Upper lobe of right lung (tissue), 1 donor: Measurements from ENCODE around the gene BPTF. TPM values are rescaled to one million over a fixed set of nuclear protein-coding genes. Genes with fewer than 3 reads are reported as not detected.
"Not testable (repeated sequence)": the region's sequence is repeated elsewhere in the genome, so short reads cannot be mapped to it uniquely, and the experiment has no call there.

Source experiments
- ATAC-seq: fragments of 200-7000 bp; cut with Tn5 transposase; one replicate; pipeline ENCODE4 v1.9.1; 2020; ENCODE audit warnings: mild to moderate bottlenecking, moderate library complexity
- DNase-seq: peaks from one replicate; pipeline ENCODE4 v3.0.0-alpha.2; 2020
- H3K27ac ChIP-seq: fragments of 200-600 bp; one replicate; pipeline ENCODE4 v1.8.0; 2022
- H3K27me3 ChIP-seq: fragments of 200-600 bp; one replicate; pipeline ENCODE4 v1.8.0; 2022; ENCODE audit warnings: mild to moderate bottlenecking
- H3K36me3 ChIP-seq: fragments of 200-600 bp; one replicate; pipeline ENCODE4 v1.8.0; 2022
- H3K4me1 ChIP-seq: fragments of 200-600 bp; one replicate; pipeline ENCODE4 v1.8.0; 2022
- H3K4me3 ChIP-seq: fragments of 200-600 bp; one replicate; pipeline ENCODE4 v1.8.0; 2022; ENCODE audit warnings: mild to moderate bottlenecking
- H3K9me3 ChIP-seq: fragments of 200-600 bp; one replicate; pipeline ENCODE4 v1.8.0; 2022
- intact Hi-C: fragments of 100-400 bp; cut with DNase I; formaldehyde crosslinking; loops from one replicate; pipeline ENCODE4 v1.11.0; 2022
- total RNA-seq: library from RNA; stranded (reverse); fragmentation: NEBNext Ultra II Directional; extraction: Animal tissue kit (Norgen Biotek cat#: 25700); gene quantifications from one replicate; pipeline ENCODE4 v1.2.1, GENCODE V29; 2021
- TF ChIP-seq, protein P1 (sequence below): fragments of 200-600 bp; IDR thresholded peaks from one replicate; pipeline ENCODE4 v1.8.0; 2022; ENCODE audit warnings: antibody characterized with exemption
- donor health status: DM: no; HTN: yes; CAD: no; lungs with severe emphysema.

BPTF gene
- total RNA-seq, 1 donor from 2014 or later: 91.8 TPM

DNA sequence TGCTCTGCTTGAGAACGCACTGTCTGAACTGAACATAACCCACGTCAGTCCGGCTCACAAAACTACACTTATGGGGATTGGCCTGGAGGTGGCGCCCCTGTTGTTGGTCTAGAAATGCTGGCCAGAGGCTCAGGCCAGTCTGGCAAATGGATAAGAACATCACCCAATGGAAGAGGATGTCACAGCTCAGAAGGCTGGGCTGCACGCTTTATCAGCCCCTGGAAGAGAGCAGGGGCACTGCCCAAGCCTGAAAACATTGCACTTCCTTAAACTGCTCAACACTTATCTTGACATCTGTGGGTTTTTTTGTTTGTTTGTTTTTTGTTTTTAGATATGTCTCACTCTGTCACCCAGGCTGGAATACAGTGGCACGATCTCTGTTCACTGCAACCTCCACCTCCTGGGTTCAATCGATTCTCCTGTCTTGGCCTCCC lies 24.8 kb upstream of the BPTF start:
- peak; percentile 85 for DNase-seq
- Histone ChIP-seq H3K4me3 (no peak overlapping the region), H3K9me3 (no peaks in the 10 kb centered on the region), H3K4me1 (no peaks in the 10 kb centered on the region), H3K27me3 (no peaks in the 10 kb centered on the region), H3K36me3 (no peaks in the 10 kb centered on the region), H3K27ac (no peak overlapping the region)
- intact Hi-C loops: no loop called here
- ATAC-seq: peak; percentile 98
- TF ChIP-seq, protein P1, sequence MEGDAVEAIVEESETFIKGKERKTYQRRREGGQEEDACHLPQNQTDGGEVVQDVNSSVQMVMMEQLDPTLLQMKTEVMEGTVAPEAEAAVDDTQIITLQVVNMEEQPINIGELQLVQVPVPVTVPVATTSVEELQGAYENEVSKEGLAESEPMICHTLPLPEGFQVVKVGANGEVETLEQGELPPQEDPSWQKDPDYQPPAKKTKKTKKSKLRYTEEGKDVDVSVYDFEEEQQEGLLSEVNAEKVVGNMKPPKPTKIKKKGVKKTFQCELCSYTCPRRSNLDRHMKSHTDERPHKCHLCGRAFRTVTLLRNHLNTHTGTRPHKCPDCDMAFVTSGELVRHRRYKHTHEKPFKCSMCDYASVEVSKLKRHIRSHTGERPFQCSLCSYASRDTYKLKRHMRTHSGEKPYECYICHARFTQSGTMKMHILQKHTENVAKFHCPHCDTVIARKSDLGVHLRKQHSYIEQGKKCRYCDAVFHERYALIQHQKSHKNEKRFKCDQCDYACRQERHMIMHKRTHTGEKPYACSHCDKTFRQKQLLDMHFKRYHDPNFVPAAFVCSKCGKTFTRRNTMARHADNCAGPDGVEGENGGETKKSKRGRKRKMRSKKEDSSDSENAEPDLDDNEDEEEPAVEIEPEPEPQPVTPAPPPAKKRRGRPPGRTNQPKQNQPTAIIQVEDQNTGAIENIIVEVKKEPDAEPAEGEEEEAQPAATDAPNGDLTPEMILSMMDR: peak; percentile 70

DNA sequence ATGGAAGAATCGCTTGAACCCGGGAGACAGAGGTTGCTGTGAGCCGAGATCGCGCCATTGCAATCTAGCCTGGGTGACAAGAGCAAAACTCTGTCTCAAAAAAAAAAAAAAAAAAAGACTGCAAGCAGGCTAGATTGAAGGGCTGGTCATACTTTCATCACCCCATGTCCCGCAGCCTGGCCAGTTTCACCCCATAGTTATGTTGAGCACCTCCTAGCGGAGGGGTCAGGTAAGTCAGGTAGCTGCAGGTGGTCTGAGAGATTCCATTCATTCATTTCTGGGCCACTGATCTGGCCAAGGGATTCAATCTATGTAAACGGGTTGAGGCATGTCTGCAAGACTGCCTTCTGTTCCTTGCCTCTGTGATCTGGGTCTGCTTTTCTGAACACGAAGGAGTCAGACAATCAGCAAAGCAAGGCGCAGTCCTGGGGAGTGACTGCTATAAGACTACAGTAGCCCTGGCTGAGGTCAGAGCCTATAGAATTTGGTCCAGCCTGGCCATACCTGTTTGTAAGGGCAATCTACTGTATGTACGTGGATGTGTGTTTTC lies 23.6 kb upstream of the BPTF start:
- intact Hi-C loops: no loop called here
- DNase-seq: no peak
- no peaks in the 10 kb centered on the region for H3K27me3 ChIP-seq

DNA sequence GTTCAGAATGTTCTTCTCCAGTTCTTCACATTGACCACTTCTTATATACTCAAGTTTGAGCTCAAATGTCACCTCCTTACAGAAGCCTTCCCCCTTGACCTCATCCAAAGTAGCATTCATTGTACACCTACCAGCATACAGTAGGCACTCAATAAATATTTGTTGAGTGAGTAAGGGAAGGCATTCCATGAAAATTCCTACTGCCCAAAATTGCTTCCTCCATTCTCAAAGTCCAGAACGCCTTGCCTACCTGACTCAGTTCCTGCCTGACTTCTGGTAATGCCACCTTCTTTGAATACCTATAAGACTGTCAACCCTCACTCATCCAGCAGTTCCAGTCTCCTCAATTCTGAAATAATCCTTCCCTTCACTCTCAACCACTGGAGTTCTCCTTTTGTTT lies 14.8 kb upstream of the BPTF start:
- DNase-seq: no peak
- intact Hi-C loops: no loop called here

More for the DNA sequence above, 23.6 kb upstream of the BPTF start:
- TF ChIP-seq, protein P1: no peak
- Histone ChIP-seq H3K4me3 (no peak overlapping the region), H3K27ac (no peak overlapping the region), H3K4me1 (no peaks in the 10 kb centered on the region), H3K9me3 (no peaks in the 10 kb centered on the region), H3K36me3 (no peaks in the 10 kb centered on the region)
- no peak for ATAC-seq

DNA sequence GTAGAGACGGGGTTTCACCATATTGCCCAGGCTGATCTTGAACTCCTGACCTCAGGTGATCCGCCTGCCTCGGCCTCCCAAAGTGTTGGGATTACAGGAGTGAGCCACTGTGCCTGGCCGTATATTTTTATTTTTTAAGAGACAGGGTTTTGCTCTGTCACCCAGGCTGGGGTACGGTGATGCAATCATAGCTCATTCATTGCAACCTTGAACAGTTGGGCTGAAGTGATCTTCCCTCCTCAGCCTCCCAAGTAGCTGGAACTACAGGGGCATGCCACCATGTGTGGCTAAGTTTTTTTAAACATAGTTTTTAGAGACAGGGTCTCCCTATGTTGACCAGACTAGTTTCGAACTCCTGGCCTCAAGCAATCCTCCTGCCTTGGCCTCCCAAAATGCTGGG lies 12.9 kb upstream of the BPTF start:
- DNase-seq, H3K4me3 ChIP-seq, H3K27me3 ChIP-seq, H3K36me3 ChIP-seq, H3K27ac ChIP-seq, intact Hi-C loops, H3K4me1 ChIP-seq, H3K9me3 ChIP-seq, ATAC-seq: not testable (repeated sequence)

More for the DNA sequence above, 14.8 kb upstream of the BPTF start:
- no peak overlapping the region for H3K4me3 ChIP-seq
- TF ChIP-seq, protein P1: no peak
- ATAC-seq: no peak
- H3K9me3 ChIP-seq: no peaks in the 10 kb centered on the region
- no peaks in the 10 kb centered on the region for H3K27me3 ChIP-seq
- H3K4me1 ChIP-seq: no peaks in the 10 kb centered on the region
- H3K27ac ChIP-seq: no peak overlapping the region
- no peaks in the 10 kb centered on the region for H3K36me3 ChIP-seq

DNA sequence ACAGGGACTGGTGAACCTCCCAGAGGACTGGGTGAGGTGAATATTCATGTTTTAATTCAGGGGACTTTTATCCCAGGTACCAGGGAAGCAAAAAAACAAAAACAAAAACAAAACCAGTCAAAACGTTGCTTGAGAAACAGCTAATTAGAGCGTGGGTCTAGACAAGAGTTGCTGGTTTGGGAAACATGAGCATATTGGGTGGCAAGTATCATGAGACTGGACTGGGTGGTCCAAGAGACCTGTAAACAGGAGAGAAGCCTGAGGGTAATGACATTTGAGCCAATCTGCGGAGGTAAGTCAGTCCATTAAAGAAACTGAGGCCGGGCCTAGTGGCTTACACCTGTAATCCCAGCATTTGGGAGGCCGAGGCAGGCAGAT lies 11.5 kb upstream of the BPTF start:
- no peaks in the 10 kb centered on the region for H3K27me3 ChIP-seq
- TF ChIP-seq, protein P1: no peak
- intact Hi-C loops: no loop called here
- no peaks in the 10 kb centered on the region for H3K4me1 ChIP-seq
- no peak overlapping the region for H3K4me3 ChIP-seq
- no peak overlapping the region for H3K27ac ChIP-seq
- H3K36me3 ChIP-seq: no peaks in the 10 kb centered on the region
- DNase-seq: no peak
- no peaks in the 10 kb centered on the region for H3K9me3 ChIP-seq
- ATAC-seq: no peak

DNA sequence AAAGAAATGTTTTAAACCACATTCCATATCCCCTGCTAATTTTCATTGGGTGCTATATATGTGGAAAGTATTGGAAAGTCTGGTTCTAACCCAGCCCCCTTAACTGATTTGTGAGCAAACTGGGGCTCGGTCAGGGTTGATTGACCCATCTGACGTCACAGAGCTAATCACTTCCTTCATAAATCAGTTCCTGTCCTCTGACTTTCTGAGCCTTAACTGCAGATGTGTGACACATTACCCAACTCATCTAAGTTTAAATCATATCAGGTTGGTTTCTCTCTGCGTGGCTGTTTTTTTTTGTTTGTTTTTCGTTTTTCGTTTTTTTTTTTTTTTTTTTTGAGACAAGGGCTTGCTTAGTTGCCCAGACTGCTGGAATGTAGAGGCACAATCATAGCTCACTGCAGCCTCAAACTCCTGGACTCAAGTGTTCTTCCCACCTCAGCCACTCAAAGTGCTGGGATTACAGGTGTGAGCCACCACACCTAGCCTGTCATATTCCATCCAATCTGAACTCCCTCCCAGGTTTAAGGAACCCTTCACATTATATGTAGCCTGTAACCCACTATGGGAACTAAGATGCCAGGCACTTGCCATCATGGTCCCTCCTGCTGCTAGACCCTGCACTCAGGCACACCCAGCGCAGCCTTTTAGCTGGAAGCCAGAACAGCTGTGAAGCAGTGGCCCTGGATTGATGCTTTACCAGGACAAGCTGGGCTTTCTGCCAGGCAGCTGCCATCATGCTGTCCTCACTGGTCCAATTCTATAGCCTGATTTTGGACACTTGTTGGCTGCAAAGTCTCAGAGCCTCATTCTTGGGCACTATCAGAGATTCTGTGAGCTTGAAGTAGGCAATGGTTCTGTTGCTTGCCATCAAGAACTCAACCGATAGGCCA lies 6.9 kb upstream of the BPTF start:
- no peak overlapping the region for H3K27ac ChIP-seq
- ATAC-seq (no peak), DNase-seq (no peak)
- TF ChIP-seq, protein P1: no peak
- H3K36me3 ChIP-seq: no peaks in the 10 kb centered on the region
- intact Hi-C loops: no loop called here
- H3K9me3 ChIP-seq: no peaks in the 10 kb centered on the region
- H3K4me1 ChIP-seq: no peaks in the 10 kb centered on the region
- H3K27me3 ChIP-seq: no peaks in the 10 kb centered on the region
- H3K4me3 ChIP-seq: no peak overlapping the region
